ACHN (cell line): ENCODE measurements around the gene HMGCS2.
"Not testable (repeated sequence)": the region's sequence is repeated elsewhere in the genome, so short reads cannot be mapped to it uniquely, and the experiment has no call there.

Experiments
- DNase-seq: peaks from one replicate; pipeline ENCODE4 v3.0.0-alpha.2; 2015
- in situ Hi-C: cut with HindIII; loops from 2 replicates; pipeline ENCODE4 v1.10.0; 2017; ENCODE audit warnings: low sequenced_read_pairs, low pct_ligation_motif_present, low pct_unique_long_range_greater_than_20kb

Gene HMGCS2

GRCh38 chr1:119794230-119794875 is 25.6 kb upstream of the HMGCS2 start:
- in situ Hi-C loops, result no loop called here
- no peak for DNase-seq

- in situ Hi-C loops, result no loop called here
These were observed 22.7 kb upstream of the HMGCS2 start for GRCh38 chr1:119791377-119791776.

GRCh38 chr1:119790451-119791198 is 21.9 kb upstream of the HMGCS2 start:
- in situ Hi-C loops, result no loop called here
- no peak for DNase-seq

More at GRCh38 chr1:119791377-119791776, 22.7 kb upstream of the HMGCS2 start:
- DNase-seq, result no peak

- no peak for DNase-seq
- in situ Hi-C loops, result no loop called here
These were observed 19.1 kb upstream of the HMGCS2 start for GRCh38 chr1:119787776-119788175.

GRCh38 chr1:119786473-119787050 is 17.9 kb upstream of the HMGCS2 start:
- in situ Hi-C loops, DNase-seq: not testable (repeated sequence)

- DNase-seq, in situ Hi-C loops: not testable (repeated sequence)
These were observed 17.3 kb upstream of the HMGCS2 start for GRCh38 chr1:119786046-119786445.

GRCh38 chr1:119784191-119784781 is 15.6 kb upstream of the HMGCS2 start:
- no peak for DNase-seq
- in situ Hi-C loops, result no loop called here

GRCh38 chr1:119783354-119784185 is 14.9 kb upstream of the HMGCS2 start:
- no peak for DNase-seq
- in situ Hi-C loops, result no loop called here

GRCh38 chr1:119782631-119783325 is 14.1 kb upstream of the HMGCS2 start:
- no peak for DNase-seq
- in situ Hi-C loops, result no loop called here

GRCh38 chr1:119781434-119782210 is 12.9 kb upstream of the HMGCS2 start:
- no peak for DNase-seq
- in situ Hi-C loops, result no loop called here

GRCh38 chr1:119779869-119780356 is 11.2 kb upstream of the HMGCS2 start:
- DNase-seq, result no peak
- in situ Hi-C loops, result no loop called here

- in situ Hi-C loops, result no loop called here
These were observed 10.3 kb upstream of the HMGCS2 start for GRCh38 chr1:119778886-119779560.

GRCh38 chr1:119778359-119778758 is 9.7 kb upstream of the HMGCS2 start:
- no peak for DNase-seq
- in situ Hi-C loops, result no loop called here

More at GRCh38 chr1:119778886-119779560, 10.3 kb upstream of the HMGCS2 start:
- DNase-seq, result no peak

- DNase-seq, result no peak
- in situ Hi-C loops, result no loop called here
These were observed 6.2 kb upstream of the HMGCS2 start for GRCh38 chr1:119774746-119775490.

- DNase-seq, result no peak
These were observed 5.1 kb upstream of the HMGCS2 start for GRCh38 chr1:119773711-119774241.

GRCh38 chr1:119772298-119772697 is 3.6 kb upstream of the HMGCS2 start:
- no peak for DNase-seq
- in situ Hi-C loops, result no loop called here

More at GRCh38 chr1:119773711-119774241, 5.1 kb upstream of the HMGCS2 start:
- in situ Hi-C loops, result no loop called here
